GM12878 (cell line): ENCODE data around the gene TERF2IP. TPM values are rescaled to one million over a fixed set of nuclear protein-coding genes. Genes with fewer than 3 reads are reported as not detected.

Experiments used
- CBX3 ChIP-seq: fragments of 200-600 bp; sonication (generic); IDR thresholded peaks from 2 replicates; pipeline ENCODE4 v1.6.1; 2016; ENCODE audit warnings: low read depth, borderline replicate concordance
- DPF2 ChIP-seq: fragments of 450-650 bp; IDR thresholded peaks from 2 replicates; pipeline ENCODE4 v1.6.1; 2017; ENCODE audit warnings: mild to moderate bottlenecking
- GABPA ChIP-seq: IDR thresholded peaks from 2 replicates; pipeline ENCODE4 v1.6.1; 2014; ENCODE audit warnings: antibody characterized with exemption, low read depth, mild to moderate bottlenecking, inconsistent platforms
- IKZF1 ChIP-seq: fragments of 450-650 bp; conservative IDR thresholded peaks from 2 replicates; pipeline ENCODE4 v1.6.1; 2017; ENCODE audit warnings: antibody characterized with exemption, mild to moderate bottlenecking
- NFIC ChIP-seq: IDR thresholded peaks from 2 replicates; pipeline ENCODE4 v1.6.1; 2012; ENCODE audit warnings: low read depth, mild to moderate bottlenecking, inconsistent platforms, low read length, moderate library complexity
- NR2F1 ChIP-seq: fragments of 450-650 bp; conservative IDR thresholded peaks from 2 replicates; pipeline ENCODE4 v1.6.1; 2017; ENCODE audit warnings: mild to moderate bottlenecking
- NRF1 ChIP-seq: conservative IDR thresholded peaks from 2 replicates; pipeline ENCODE4 v1.6.1; 2011; ENCODE audit warnings: mild to moderate bottlenecking, low read depth, low read length, improper control_type of control experiment
- PAX8 ChIP-seq: fragments of 450-650 bp; IDR thresholded peaks from 2 replicates; pipeline ENCODE4 v1.6.1; 2017; ENCODE audit warnings: mild to moderate bottlenecking, moderate library complexity
- RUNX3 ChIP-seq: IDR thresholded peaks from 2 replicates; pipeline ENCODE4 v1.6.1; 2012; ENCODE audit warnings: low read length, inconsistent platforms
- SMAD1 ChIP-seq: fragments of 450-650 bp; IDR thresholded peaks from 2 replicates; pipeline ENCODE4 v1.6.1; 2018; ENCODE audit warnings: mild to moderate bottlenecking, low read depth; ENCODE audit not compliant: partially characterized antibody
- SMC3 ChIP-seq: IDR thresholded peaks from 2 replicates; pipeline ENCODE4 v1.6.1; 2011; ENCODE audit warnings: low read length, improper control_type of control experiment, borderline replicate concordance
- WRNIP1 ChIP-seq: IDR thresholded peaks from 2 replicates; pipeline ENCODE4 v1.6.1; 2011; ENCODE audit warnings: low read depth, low read length, improper control_type of control experiment, borderline replicate concordance
- ZNF274 ChIP-seq: IDR thresholded peaks from one replicate; pipeline ENCODE4 v1.8.0; 2011; ENCODE audit not compliant: insufficient read length, insufficient read depth
- ZZZ3 ChIP-seq: IDR thresholded peaks from 2 replicates; pipeline ENCODE4 v1.6.1; 2011; ENCODE audit warnings: low read depth; ENCODE audit not compliant: control insufficient read depth, insufficient read length
- polyA plus RNA-seq, 11 experiments: library from polyadenylated mRNA; depleted of rRNA in 4 of 11; unstranded in 6 of 11; stranded (reverse) in 5 of 11; fragments of >200 nt; fragmentation: Nextera tagmentation in 4 of 11; fragmentation: Illumina TruSeq in 1 of 11; extraction: Ambion mirVana in 4 of 11; extraction: Trizol in 1 of 11; gene quantifications; 1 replicate in 1 of 11; 2 replicates in 10 of 11; pipeline versions ENCODE4 v1.2.1 to v1.2.3, GENCODE V29; 2011 to 2016; ENCODE audit warnings: inconsistent platforms in 2 of 11, missing spikeins in 2 of 11, low read depth in 1 of 11
- total RNA-seq, 4 experiments: library from RNA; depleted of rRNA in 3 of 4; stranded (reverse); fragments of >200 nt in 3 of 4; fragmentation: Illumina TruSeq in 1 of 4; extraction: Trizol in 1 of 4; gene quantifications; 2 replicates each; pipeline versions ENCODE4 v1.2.1 to v1.2.3, GENCODE V29; 2013 to 2021
- TF ChIP-seq, protein P1 (sequence below): fragments of 450-650 bp; IDR thresholded peaks from 2 replicates; pipeline ENCODE4 v1.6.1; 2017; ENCODE audit warnings: mild to moderate bottlenecking, low read depth, inconsistent platforms; ENCODE audit not compliant: poor library complexity, severe bottlenecking
- TF ChIP-seq, protein P2 (sequence below): fragments of 450-650 bp; IDR thresholded peaks from 2 replicates; pipeline ENCODE4 v1.6.1; 2017; ENCODE audit warnings: antibody characterized with exemption, mild to moderate bottlenecking, moderate library complexity
- TF ChIP-seq, protein P3 (sequence below): fragments of 450-650 bp; IDR thresholded peaks from 2 replicates; pipeline ENCODE4 v1.6.1; 2018; ENCODE audit warnings: borderline replicate concordance, mild to moderate bottlenecking; ENCODE audit not compliant: partially characterized antibody
- TF ChIP-seq, protein P4 (sequence below): fragments of 450-650 bp; formaldehyde crosslinking; IDR thresholded peaks from 2 replicates; pipeline ENCODE4 v1.4.0; 2022; ENCODE audit warnings: mild to moderate bottlenecking, moderate library complexity

The TERF2IP gene
- total and polyA plus RNA-seq, 10 of the 15 experiments (the other 5 are each of a cell fraction or from before 2014, with no cell fraction given): 19.6 to 93.1 (median 54.4) TPM

DNA sequence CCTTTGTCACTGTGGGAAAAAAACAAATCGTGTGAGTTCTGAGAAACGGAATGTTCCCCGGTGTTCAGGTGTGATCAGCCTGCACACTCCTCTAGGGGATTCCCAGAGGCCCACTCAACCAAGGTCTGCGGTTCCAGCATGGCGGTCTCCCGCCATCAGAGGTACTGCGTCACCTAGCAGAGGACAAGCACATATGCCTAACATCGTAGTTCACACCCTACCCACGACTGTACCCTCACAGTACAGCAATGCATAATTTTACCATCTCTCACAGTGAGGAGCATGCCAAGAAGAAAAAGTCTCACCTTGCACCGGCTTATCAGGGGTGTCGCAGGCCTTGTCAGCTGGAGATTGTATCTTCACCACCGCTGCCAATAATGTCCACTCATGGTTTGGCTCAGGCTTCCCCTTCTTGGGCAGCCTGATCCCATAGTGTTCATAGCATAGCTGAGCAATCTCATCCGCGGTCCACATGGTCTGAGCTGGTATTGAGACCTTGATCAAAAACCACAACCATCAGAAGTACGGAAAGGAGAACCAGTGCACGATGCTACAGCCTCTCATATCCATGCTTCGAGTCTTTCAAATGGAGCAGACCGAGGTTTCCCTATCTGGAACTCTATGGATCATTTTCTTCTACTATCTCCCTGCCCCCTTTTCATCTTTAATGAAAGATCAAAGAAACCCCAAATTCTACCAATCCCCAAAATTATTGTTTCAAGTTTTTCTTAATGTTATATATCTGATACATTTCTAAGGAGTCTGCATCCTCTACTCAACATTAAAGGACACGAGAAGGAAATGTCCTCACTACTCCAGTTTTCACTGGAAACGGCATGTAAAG is 27.0 kb upstream of the TERF2IP start (continued):
- TF ChIP-seq, protein P1, sequence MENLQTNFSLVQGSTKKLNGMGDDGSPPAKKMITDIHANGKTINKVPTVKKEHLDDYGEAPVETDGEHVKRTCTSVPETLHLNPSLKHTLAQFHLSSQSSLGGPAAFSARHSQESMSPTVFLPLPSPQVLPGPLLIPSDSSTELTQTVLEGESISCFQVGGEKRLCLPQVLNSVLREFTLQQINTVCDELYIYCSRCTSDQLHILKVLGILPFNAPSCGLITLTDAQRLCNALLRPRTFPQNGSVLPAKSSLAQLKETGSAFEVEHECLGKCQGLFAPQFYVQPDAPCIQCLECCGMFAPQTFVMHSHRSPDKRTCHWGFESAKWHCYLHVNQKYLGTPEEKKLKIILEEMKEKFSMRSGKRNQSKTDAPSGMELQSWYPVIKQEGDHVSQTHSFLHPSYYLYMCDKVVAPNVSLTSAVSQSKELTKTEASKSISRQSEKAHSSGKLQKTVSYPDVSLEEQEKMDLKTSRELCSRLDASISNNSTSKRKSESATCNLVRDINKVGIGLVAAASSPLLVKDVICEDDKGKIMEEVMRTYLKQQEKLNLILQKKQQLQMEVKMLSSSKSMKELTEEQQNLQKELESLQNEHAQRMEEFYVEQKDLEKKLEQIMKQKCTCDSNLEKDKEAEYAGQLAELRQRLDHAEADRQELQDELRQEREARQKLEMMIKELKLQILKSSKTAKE: no peak
- no peak for TF ChIP-seq NR2F1
- TF ChIP-seq NFIC: peak; percentile 46
- no peak for TF ChIP-seq NRF1
- TF ChIP-seq, protein P2, sequence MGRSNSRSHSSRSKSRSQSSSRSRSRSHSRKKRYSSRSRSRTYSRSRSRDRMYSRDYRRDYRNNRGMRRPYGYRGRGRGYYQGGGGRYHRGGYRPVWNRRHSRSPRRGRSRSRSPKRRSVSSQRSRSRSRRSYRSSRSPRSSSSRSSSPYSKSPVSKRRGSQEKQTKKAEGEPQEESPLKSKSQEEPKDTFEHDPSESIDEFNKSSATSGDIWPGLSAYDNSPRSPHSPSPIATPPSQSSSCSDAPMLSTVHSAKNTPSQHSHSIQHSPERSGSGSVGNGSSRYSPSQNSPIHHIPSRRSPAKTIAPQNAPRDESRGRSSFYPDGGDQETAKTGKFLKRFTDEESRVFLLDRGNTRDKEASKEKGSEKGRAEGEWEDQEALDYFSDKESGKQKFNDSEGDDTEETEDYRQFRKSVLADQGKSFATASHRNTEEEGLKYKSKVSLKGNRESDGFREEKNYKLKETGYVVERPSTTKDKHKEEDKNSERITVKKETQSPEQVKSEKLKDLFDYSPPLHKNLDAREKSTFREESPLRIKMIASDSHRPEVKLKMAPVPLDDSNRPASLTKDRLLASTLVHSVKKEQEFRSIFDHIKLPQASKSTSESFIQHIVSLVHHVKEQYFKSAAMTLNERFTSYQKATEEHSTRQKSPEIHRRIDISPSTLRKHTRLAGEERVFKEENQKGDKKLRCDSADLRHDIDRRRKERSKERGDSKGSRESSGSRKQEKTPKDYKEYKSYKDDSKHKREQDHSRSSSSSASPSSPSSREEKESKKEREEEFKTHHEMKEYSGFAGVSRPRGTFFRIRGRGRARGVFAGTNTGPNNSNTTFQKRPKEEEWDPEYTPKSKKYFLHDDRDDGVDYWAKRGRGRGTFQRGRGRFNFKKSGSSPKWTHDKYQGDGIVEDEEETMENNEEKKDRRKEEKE: no peak
- no peak for TF ChIP-seq GABPA
- TF ChIP-seq, protein P3, sequence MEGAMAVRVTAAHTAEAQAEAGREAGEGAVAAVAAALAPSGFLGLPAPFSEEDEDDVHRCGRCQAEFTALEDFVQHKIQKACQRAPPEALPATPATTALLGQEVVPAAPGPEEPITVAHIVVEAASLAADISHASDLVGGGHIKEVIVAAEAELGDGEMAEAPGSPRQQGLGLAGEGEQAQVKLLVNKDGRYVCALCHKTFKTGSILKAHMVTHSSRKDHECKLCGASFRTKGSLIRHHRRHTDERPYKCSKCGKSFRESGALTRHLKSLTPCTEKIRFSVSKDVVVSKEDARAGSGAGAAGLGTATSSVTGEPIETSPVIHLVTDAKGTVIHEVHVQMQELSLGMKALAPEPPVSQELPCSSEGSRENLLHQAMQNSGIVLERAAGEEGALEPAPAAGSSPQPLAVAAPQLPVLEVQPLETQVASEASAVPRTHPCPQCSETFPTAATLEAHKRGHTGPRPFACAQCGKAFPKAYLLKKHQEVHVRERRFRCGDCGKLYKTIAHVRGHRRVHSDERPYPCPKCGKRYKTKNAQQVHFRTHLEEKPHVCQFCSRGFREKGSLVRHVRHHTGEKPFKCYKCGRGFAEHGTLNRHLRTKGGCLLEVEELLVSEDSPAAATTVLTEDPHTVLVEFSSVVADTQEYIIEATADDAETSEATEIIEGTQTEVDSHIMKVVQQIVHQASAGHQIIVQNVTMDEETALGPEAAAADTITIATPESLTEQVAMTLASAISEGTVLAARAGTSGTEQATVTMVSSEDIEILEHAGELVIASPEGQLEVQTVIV: no peak
- TF ChIP-seq WRNIP1: no peak
- no peak for TF ChIP-seq DPF2
- TF ChIP-seq SMAD1: no peak
- no peak for TF ChIP-seq ZZZ3
- no peak for TF ChIP-seq CBX3
- TF ChIP-seq, protein P4, sequence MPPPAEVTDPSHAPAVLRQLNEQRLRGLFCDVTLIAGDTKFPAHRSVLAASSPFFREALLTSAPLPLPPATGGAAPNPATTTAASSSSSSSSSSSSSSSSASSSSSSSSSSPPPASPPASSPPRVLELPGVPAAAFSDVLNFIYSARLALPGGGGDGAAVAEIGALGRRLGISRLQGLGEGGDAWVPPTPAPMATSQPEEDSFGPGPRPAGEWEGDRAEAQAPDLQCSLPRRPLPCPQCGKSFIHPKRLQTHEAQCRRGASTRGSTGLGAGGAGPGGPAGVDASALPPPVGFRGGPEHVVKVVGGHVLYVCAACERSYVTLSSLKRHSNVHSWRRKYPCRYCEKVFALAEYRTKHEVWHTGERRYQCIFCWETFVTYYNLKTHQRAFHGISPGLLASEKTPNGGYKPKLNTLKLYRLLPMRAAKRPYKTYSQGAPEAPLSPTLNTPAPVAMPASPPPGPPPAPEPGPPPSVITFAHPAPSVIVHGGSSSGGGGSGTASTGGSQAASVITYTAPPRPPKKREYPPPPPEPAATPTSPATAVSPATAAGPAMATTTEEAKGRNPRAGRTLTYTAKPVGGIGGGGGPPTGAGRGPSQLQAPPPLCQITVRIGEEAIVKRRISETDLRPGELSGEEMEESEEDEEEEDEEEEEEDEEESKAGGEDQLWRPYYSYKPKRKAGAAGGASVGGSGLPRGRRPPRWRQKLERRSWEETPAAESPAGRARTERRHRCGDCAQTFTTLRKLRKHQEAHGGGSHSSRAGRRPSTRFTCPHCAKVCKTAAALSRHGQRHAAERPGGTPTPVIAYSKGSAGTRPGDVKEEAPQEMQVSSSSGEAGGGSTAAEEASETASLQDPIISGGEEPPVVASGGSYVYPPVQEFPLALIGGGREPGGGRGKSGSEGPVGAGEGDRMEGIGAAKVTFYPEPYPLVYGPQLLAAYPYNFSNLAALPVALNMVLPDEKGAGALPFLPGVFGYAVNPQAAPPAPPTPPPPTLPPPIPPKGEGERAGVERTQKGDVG (CRISPR knock-in tag): no peak
- no peak for TF ChIP-seq ZNF274
- TF ChIP-seq PAX8: no peak
- peak; percentile 94 for TF ChIP-seq RUNX3
- TF ChIP-seq IKZF1: no peak
- no peak for TF ChIP-seq SMC3
